Colon (tissue), 2 donors: ENCODE measurements around the gene ANKS3.
"Not testable (repeated sequence)": the region's sequence is repeated elsewhere in the genome, so short reads cannot be mapped to it uniquely, and the experiment has no call there.

Source experiments
- FAIRE-seq: peaks from 2 replicates; lab custom pipeline; 2012; peaks lifted over from hg19 to GRCh38; lab: Jason Lieb, UNC
- donor health status: control.
- donor health status: control.

The ANKS3 gene

GRCh38 chr16:4667203-4667963 is 66.7 kb downstream of the ANKS3 start:
- no peak for FAIRE-seq

DNA sequence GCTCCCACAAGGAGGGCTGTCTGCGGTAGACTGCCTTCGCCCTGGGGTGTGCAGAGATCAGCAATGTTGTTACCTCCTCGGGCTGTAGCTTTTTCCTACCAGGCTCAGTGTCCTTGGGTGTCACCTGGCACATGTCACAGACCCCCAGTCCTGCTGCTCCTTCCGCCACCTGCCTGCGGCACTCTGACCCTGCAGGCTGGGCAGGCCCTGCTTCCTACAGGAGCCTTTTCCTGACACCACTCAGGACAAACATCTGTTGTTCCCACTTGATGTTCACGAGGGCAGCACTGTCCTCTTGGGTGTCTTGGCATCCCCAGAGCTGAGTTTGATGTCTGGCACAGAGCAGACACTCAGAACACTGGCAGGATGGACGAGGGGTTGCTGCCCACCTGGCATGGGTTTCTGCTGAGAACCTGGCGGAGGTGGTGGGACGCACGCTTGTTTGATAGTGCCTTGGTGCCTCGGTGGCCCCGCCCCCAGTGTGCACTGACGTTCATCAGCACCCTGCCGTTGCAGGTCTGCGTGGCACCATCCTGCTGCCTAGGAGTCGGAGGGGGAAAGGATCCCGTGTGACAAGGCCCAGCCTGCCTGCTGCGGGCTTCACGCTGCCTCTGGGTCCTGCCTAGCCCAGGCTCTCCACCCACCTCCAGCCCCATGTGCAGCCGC is 67.4 kb downstream of the ANKS3 start:
- FAIRE-seq, result no peak

DNA sequence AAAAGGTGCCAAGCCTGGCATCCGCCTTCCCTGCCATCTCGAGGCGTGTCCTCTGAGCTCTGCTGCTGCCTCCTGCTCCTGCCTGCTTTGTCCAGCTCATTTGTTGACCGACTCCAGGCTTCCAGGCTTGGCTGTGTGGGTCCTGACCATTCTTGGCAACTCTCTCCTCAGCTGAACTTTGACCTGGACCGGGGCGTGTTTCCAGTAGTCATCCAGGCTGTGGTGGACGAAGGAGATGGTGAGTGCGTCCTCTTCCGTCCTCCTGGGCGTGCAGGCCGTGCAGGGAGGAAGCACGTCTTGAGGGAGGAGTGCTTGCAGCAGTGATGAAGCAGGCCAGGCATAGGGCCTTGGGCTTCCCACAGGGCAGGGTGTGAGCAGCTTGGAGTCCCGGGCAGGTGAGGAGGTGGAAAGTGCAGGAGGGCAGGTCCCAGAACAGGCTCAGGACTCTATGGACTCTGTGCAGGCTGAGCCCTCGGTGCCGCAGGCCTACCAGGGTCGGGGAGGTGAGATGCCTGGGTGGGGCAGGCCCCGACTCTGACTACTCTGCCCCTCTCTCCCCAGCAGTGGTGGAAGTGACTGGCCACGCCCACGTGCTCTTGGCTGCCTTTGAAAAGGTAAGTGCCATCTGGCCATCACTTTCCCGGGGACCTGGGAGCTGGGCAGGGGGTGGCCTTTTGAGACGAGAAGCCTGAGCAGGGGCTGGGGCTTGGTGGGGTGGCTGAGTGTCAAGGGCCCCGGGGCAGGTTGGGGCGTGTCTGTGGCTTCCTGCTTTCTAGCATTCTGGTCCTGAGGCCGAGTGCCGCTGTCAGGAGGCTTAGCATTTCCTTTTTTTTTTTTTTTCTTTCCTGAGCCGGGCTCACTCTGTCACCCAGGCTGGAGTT is 69.3 kb downstream of the ANKS3 start:
- FAIRE-seq, result no peak

GRCh38 chr16:4663777-4664465 is 70.2 kb downstream of the ANKS3 start:
- no peak for FAIRE-seq

GRCh38 chr16:4663465-4663776 is 70.7 kb downstream of the ANKS3 start:
- FAIRE-seq, result no peak

- no peak for FAIRE-seq
Measured at GRCh38 chr16:4661661-4662060, 72.4 kb downstream of the ANKS3 start.

- FAIRE-seq, result no peak
Measured at GRCh38 chr16:4660454-4661007, 73.5 kb downstream of the ANKS3 start.

- no peak for FAIRE-seq
Measured at GRCh38 chr16:4659363-4660353, 74.4 kb downstream of the ANKS3 start.

GRCh38 chr16:4656695-4657686 is 77.1 kb downstream of the ANKS3 start:
- FAIRE-seq, result no peak

DNA sequence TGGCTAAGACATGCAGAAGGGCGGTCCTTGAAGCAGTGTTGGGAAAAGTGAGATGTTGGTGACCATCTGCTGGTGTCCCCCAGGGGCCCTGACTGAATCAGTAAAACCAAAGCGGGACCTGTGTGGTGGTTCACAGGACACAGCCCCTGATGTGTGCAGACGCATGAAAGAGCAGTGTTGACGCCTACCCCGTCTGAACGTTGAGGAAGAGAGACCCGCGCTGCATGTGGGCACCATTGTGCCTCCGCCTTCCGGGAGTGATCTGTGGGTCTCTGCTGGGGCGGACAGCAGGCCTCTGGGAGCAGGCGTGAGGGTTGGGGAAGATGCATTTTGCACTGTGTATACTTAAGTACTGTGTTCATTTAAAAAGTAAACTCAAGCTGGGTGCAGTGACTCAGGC is 77.8 kb downstream of the ANKS3 start:
- no peak for FAIRE-seq

DNA sequence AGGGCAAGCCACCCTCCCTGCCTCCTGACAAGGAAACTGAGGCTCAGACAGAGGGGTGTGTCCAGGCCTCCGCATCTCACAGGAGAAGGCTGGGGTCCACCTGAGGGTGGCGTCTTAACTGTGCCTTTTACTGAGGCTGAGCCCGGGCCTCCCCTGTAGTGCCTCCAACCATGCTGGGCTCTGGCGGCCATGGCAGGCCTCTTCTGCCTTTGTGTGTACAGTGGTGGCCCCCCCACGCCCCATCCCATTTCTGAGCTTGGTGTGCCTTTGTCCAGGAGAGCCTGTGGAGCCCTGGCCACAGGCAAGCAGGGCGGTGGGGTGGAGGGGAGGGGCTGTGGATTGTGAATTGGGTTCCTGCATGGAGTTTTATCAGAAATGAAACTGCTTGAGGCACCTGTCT is 78.3 kb downstream of the ANKS3 start:
- no peak for FAIRE-seq

GRCh38 chr16:4654964-4655590 is 79.0 kb downstream of the ANKS3 start:
- no peak for FAIRE-seq

GRCh38 chr16:4654011-4654963 is 79.8 kb downstream of the ANKS3 start:
- FAIRE-seq, result no peak

DNA sequence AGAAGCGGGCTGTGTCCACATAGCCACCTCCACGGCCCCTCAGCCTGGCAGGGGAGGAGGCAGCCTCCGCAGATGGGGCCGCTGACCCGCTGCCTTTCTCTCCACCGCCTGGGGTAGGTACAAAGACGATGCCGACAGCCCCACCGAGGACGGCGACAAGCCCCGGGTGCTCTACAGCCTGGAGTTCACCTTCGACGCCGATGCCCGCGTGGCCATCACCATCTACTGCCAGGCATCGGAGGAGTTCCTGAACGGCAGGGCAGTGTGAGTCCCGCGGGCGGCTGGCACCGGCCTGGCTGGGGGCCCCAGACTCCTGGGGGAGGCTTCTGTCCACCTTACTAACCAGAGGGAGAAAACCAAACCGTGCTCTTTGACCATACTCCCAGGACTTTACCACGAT is 81.5 kb downstream of the ANKS3 start:
- FAIRE-seq, result no peak

DNA sequence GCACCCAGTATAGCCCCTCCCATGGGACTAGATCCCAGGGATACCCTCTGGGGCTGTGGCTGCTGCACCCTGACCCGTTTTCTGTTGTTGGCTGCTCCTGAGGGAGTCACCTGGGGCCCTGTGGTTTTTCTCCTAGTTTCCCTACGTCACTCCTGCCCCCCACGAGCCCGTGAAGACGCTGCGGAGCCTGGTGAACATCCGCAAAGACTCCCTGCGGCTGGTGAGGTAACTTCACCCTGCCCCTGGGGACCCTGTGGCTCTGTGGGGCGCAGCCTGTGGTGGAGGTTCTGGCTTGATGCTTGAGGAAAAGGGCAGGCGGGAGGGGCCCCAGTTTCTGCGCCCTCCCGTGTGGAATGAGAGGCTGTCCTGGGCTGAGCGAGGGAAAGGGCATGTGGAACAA is 82.2 kb downstream of the ANKS3 start:
- no peak for FAIRE-seq

- FAIRE-seq, result not testable (repeated sequence)
Measured at GRCh38 chr16:4650443-4651074, 83.5 kb downstream of the ANKS3 start.

DNA sequence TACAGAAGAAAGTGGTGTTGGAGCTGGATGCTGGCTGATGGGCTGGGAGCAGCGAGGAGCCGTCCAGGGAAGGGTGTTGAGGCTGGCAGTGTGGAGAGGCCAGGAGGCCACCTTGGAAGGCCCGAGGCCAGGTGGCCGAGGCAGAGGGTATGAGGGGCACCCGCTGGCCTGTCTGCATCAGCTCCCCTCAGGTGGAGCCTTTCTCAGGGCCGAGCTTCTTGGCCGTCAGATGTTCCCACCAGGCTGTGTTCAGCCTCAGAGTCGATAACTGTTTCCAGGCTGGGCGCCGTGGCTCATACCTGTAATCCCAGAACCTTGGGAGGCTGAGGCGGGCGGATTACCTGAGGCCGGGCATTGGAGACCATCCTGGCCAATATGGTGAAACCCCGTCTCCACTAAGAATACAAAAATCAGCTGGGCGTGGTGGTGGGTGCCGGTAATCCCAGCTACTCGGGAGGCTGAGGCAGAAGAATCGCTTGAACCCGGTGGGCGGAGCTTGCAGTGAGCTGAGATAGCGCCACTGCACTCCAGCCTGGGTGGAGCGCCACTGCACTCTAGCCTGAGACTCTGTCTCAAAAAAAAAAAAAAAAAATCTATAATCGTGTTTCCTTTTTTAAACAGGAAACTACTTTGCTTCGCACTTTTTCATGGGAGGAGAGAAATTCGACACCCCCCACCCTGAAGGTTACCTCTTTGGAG is 84.2 kb downstream of the ANKS3 start:
- no peak for FAIRE-seq
